ENCODE results near the gene ROS1. TPM values are rescaled to one million over a fixed set of nuclear protein-coding genes. Genes with fewer than 3 reads are reported as not detected.

Gene ROS1
- total RNA-seq, 1 donor from 2014 or later, result not detected

DNA sequence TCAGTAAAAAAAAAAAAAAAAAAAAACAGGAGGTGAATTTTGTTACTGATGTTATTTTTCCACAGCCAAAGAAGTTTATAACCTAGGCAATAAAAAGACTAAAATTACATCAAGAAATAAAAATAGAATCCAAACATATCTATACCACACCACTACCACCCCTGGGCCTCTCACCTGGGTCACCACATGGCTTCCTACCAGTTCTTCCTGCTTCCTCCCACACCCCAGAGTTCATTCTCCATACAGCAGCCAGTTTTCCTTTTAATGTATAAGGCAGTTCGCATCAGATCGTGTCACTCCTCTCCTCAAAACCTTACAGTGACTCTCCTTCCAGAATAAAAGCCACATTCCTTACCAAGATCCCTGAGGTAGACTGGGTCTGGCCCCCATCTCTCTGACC lies 23.9 kb downstream of the ROS1 start:
- no peaks in the 10 kb centered on the region for H3K9me3 ChIP-seq
- no peaks in the 10 kb centered on the region for H3K4me1 ChIP-seq
- no peak overlapping the region for H3K27ac ChIP-seq
- no peaks in the 10 kb centered on the region for H3K36me3 ChIP-seq
- H3K27me3 ChIP-seq, result no peaks in the 10 kb centered on the region
- intact Hi-C loops (cut with DNase I), result no loop called here
- no peak overlapping the region for H3K4me3 ChIP-seq
- TF ChIP-seq CTCF (IDR thresholded peaks at IDR 0.05) (no peak), POLR2AphosphoS5 (IDR thresholded peaks at IDR 0.05; ENCODE audit: insufficient read depth in 1 of 2, low read depth in 1 of 2) (no peak), POLR2A (IDR thresholded peaks at IDR 0.05) (no peak)
- no peak for DNase-seq (ENCODE audit: extremely low spot score in 2 of 2)

DNA sequence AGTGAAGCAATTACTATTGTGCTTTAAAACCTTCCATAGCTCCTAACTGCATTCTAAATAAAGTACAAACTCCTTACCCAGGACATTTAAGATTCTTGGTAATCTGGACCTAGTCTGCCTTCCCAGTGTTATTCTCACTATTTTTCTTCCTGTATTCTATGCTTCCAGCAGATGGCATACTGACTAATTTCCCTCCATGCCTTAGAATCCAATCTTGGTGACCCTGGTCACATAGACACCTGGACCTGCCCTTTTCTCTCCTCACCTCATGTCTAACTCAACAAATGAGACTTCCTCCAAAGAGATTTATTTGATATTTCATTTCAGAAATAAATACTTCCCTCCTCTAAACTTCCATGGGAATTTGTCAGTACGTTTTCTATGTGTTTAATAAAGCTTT lies 25.8 kb downstream of the ROS1 start:
- Histone ChIP-seq H3K27ac (no peak overlapping the region), H3K36me3 (no peaks in the 10 kb centered on the region), H3K4me3 (no peak overlapping the region), H3K4me1 (no peaks in the 10 kb centered on the region), H3K9me3 (no peaks in the 10 kb centered on the region), H3K27me3 (no peaks in the 10 kb centered on the region)
- DNase-seq (ENCODE audit: extremely low spot score in 2 of 2), result no peak
- intact Hi-C loops (cut with DNase I), result no loop called here
- TF ChIP-seq POLR2A (IDR thresholded peaks at IDR 0.05) (no peak), CTCF (IDR thresholded peaks at IDR 0.05) (no peak), POLR2AphosphoS5 (IDR thresholded peaks at IDR 0.05; ENCODE audit: insufficient read depth in 1 of 2, low read depth in 1 of 2) (no peak)

DNA sequence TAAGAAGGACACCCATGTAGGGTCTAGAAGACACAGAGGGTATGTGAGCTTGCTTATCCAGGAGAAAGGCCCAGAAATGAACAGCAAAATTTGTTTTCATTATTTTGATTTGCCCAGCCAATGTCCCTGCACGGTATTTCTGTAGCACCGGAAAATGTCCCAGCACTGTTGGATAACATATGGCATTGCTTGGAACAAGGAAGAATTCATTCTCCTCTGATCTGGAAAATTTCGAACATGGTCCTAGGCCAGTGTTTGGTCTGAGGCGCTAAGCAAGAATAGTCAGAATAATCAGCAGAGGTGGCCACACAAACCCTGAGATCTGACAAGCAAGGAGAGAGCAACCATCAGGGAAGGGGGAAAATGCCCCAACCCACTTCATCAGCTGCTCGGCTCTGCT lies 26.6 kb downstream of the ROS1 start:
- intact Hi-C loops (cut with DNase I), result no loop called here
- H3K4me3 ChIP-seq, result no peak overlapping the region
- TF ChIP-seq POLR2AphosphoS5 (IDR thresholded peaks at IDR 0.05; ENCODE audit: insufficient read depth in 1 of 2, low read depth in 1 of 2) (no peak), POLR2A (IDR thresholded peaks at IDR 0.05) (no peak), CTCF (IDR thresholded peaks at IDR 0.05) (no peak)
- DNase-seq (ENCODE audit: extremely low spot score in 2 of 2), result no peak
- H3K9me3 ChIP-seq, result no peaks in the 10 kb centered on the region
- no peaks in the 10 kb centered on the region for H3K36me3 ChIP-seq
- H3K27ac ChIP-seq, result no peak overlapping the region
- no peaks in the 10 kb centered on the region for H3K27me3 ChIP-seq
- no peaks in the 10 kb centered on the region for H3K4me1 ChIP-seq

GRCh38 chr6:117397536-117398227 lies 28.1 kb downstream of the ROS1 start:
- TF ChIP-seq POLR2AphosphoS5 (IDR thresholded peaks at IDR 0.05; ENCODE audit: insufficient read depth in 1 of 2, low read depth in 1 of 2), result no peak
- no peak for TF ChIP-seq POLR2A (IDR thresholded peaks at IDR 0.05)
- TF ChIP-seq CTCF (IDR thresholded peaks at IDR 0.05), result no peak
- no peak for DNase-seq (ENCODE audit: extremely low spot score in 2 of 2)
- intact Hi-C loops (cut with DNase I), result no loop called here
- H3K36me3 ChIP-seq, result no peaks in the 10 kb centered on the region
- no peaks in the 10 kb centered on the region for H3K4me1 ChIP-seq
- H3K9me3 ChIP-seq, result no peaks in the 10 kb centered on the region
- H3K4me3 ChIP-seq, result no peak overlapping the region
- H3K27me3 ChIP-seq, result no peaks in the 10 kb centered on the region
- no peak overlapping the region for H3K27ac ChIP-seq

GRCh38 chr6:117396228-117396627 lies 29.5 kb downstream of the ROS1 start:
- DNase-seq (ENCODE audit: extremely low spot score in 2 of 2), result no peak
- Histone ChIP-seq H3K27ac (no peak overlapping the region), H3K27me3 (no peaks in the 10 kb centered on the region), H3K4me3 (no peak overlapping the region), H3K9me3 (no peaks in the 10 kb centered on the region), H3K4me1 (no peaks in the 10 kb centered on the region), H3K36me3 (no peaks in the 10 kb centered on the region)
- intact Hi-C loops (cut with DNase I), result no loop called here
- TF ChIP-seq CTCF (IDR thresholded peaks at IDR 0.05) (no peak), POLR2A (IDR thresholded peaks at IDR 0.05) (no peak), POLR2AphosphoS5 (IDR thresholded peaks at IDR 0.05; ENCODE audit: insufficient read depth in 1 of 2, low read depth in 1 of 2) (no peak)

Measured in vagina (tissue), 2 donors.